Hypothalamus (tissue), 51 donors: ENCODE results near the gene KIAA0753.
"Not testable (repeated sequence)": the region's sequence is repeated elsewhere in the genome, so short reads cannot be mapped to it uniquely, and the experiment has no call there.

Experiments
- DNase-seq, 51 donors: peaks; one replicate each; lab custom pipeline; 2025; lab: John Stamatoyannopoulos, UW

KIAA0753 gene

DNA sequence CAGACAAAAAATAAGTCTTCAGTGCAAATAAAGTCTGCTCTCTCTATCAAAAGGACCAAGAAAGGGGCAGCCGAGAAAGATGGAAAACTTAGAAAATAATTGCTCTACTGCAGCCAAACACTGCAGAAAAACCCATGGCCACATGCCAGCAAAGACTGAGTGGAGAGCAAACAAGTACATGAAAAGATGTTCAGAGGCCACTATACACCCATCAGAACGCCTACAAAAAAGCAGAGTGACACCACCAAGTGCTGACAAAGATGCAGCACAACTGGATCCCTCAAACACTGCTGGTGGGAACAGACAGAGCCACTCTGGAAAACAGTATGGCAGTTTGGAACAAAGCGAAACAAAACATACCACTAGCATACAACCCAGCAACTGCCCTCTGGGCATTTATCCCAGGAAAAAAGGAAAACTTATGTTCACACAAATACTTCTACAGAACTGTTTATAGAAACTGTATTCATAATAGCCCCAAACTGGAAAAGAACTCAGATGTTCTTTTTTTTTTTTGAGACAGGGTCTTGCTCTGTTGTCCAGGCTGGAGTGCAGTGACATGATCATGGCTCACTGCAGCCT, 36.7 kb downstream of the KIAA0753 start:
- peak in 7 of 51 donors; percentile 3 to 16 (median 8) for DNase-seq

DNA sequence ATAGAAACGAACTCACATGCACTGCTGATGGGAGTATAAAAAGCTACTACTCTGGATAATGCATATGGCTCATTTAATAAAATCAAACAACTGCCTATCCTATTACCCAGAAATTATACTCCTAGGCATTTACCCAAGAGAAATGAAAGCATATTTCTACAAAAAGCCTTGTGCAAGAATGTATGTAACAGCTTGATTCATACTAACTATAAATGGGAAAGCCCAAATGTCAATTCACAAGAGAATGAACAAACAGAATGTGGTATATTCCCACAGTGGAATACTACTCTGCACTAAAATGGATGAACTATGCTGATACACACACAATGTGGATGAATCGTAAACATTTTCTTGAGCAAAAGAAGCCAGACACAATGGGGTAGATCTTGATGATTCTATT, 38.4 kb downstream of the KIAA0753 start:
- DNase-seq, result no peak

DNA sequence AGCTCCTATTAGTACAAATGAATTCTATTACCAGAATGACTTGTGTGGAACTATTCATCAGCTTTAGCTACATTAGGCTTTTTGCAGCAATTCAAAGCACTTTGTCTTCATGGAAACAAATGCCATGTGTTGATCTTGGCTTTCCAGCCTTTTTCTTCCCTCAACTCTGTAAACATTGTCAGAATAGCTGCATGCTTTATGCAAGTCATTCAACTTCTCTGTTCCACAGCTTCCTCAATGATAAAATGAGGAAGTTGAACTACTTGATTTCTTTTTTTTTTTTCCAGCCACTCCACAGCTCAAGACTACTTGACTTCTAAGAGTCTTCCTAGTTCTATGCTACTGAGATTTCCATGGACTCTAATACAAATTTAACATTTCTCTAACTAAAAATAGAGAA, 41.1 kb downstream of the KIAA0753 start:
- DNase-seq, result peak in 2 of 51 donors; percentile 2 to 40

DNA sequence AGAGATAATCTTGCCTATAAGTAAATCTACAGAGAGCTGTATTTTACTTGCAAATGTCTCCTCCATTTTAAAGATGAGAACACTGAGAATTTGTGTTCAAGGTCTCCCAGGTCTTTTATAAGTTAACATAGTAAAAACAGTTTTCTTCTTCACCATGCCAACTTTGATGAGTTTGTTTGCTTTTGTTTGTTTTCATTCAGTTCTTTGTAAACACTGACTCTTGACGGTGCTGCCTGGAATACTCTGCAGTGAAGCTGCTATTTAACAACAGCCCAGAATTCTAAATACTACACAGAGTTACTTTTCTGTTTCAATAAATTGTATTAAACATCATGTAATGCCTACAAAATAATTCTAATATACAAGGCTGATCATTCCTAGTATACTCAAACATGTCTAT, 42.8 kb downstream of the KIAA0753 start:
- no peak for DNase-seq

DNA sequence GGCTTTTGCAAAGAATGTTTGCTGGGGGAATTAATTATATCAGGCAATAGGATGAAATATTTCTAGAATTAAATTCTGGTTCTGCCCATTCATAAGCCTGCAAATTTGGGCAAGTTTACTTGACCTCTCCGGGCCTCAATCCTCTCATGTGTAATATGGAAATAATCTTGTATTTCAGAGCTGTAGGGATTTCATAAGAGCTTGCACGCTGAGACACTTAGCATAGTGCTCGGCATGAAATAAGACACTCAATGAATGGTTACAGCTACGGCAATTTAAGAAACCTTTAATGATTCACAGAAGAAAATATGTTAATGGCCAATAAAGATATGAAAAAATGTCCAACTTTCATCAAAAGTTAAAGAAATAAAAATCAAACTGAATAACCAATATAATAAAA, 43.6 kb downstream of the KIAA0753 start:
- DNase-seq, result no peak

DNA sequence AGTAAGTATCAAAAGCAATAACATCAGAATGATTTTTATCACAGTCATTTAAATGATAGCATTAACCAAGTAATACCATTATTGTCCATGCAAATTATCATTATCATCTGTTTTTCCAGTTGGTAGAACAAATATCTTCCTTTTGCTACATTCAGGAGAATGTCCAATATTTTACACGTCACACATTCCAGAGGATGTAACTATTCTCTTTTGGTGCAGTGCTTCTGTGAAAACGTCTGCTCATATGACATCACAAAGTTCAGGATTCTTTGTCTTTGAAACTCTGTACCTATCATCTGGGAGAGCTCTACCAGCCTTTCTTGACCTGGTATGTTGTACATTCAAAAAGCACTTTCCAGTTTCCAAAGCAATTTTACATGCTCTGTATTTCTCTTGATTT, 44.0 kb downstream of the KIAA0753 start:
- no peak for DNase-seq

DNA sequence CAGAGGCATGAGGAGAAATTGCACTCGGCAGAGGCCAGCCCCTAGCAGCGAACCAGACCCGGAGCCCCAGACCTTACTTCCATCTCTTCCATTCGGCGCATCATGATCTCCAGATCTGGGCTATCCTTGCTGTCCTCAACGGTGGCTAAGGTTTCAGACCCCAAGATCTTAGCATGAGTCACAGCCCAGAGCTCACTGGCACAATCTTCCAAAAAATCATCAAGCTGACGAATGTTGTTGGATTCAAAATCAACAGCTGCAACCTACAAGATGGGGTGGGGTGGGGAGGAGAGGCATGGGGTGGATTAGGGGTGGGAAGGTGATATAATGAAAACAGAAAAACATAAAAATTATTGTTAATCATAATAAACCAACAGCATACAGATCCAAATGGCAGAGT, 44.4 kb downstream of the KIAA0753 start:
- DNase-seq, result no peak

DNA sequence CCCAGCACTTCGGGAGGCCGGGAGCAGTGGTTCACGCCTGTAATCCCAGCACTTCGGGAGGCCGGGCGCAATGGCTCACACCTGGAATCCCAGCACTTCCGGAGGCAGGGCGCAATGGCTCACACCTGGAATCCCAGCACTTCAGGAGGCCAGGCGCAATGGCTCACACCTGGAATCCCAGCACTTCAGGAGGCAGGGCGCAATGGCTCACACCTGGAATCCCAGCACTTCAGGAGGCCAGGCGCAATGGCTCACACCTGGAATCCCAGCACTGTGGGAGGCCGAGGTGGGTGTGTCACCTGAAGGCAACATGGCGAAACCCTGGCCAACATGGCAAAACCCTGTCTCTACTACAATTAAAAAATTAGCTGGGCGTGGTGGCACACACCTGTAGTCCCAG, 47.1 kb downstream of the KIAA0753 start:
- DNase-seq, result not testable (repeated sequence)

DNA sequence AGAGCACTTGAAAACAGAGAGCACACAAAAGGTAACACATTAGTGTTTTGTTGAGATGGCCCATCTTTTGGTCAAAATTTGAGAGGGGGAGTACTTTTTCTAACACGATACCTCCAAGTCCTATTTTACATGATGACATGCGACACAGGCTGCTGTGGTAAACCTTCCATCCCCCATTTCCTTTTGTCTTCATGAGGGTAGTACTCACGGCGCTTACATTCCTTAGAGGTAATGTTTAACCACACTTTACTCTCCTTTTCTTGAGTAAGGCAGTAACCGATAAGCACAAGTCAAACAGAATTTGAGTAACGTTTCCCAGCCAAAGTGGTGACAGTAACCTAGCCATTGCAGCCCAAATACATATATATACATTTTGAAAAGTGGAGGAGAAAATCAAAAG, 48.3 kb downstream of the KIAA0753 start:
- no peak for DNase-seq

DNA sequence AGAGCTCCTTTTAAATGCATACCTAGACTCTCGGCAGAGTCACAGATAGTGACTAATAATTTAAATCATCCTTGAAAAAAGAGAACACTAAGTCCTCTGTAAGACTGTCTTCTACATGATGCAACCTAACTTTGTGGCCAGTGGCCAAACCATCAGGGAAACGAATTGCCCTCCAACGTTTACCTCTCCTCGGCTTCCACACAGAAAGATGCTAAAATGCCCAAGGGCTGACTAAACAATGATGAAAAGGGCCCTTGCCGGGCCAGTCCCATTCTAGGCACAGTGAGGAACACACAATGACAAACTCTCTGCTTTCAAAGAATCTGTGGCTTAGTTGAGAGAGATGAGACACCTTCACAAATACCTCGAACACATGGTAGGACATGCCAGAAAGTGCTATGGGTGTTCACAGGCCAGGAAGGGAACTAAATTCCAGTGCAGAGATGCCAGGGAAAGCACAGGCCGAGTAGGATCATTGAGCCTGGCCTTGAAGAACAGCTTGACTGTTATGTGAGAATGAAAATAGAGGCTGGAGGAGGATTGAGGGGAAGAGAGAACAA, 48.8 kb downstream of the KIAA0753 start:
- no peak for DNase-seq

DNA sequence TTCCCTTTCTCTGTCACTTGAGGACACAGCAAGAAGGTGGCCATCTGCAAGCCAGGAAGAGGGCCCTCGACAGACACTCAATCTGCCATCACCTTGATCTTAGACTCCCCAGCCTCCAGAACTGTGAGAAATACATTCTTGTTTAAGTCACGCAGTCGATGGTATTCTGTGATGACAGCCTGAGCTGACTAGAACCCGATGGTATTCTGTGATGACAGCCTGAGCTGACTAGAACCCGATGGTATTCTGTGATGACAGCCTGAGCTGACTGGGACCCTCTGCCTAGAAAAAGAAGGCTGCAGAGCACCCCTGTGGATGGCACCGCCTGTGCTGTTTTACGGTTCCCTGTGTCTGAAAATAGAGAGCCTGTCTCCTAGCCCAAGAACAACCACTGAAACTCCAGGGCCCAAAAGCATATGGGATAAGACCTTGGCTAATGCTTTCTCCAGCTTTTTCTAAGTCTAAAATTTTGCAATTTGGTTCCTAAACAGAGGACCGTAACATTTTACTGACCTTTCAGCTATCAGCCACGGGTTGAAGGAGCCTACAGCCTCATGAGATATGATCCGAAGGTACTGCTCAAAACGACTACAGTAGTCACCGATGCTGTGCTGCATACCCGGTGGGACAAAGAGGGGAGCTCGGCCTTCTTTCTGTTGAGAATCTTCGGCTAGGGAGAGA, 51.1 kb downstream of the KIAA0753 start:
- no peak for DNase-seq

DNA sequence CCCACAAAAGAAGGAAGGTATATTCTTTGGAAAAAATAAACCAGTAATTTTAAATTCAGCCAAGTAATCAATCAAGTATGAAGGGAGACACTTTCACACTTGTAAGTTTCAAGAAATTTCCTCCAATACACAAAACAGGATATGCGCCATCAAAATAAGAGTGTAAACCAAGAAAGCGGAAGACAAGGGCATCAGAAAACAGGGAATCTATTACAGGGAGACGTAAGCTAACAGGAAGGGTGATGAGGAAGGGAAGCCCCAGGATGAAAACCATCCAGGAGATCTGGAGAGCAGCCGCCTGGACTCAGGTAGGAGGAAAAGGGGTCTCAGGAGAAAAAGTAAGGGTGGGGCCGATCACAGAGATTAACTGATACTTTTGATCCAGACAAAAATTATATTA, 52.3 kb downstream of the KIAA0753 start:
- DNase-seq, result no peak

DNA sequence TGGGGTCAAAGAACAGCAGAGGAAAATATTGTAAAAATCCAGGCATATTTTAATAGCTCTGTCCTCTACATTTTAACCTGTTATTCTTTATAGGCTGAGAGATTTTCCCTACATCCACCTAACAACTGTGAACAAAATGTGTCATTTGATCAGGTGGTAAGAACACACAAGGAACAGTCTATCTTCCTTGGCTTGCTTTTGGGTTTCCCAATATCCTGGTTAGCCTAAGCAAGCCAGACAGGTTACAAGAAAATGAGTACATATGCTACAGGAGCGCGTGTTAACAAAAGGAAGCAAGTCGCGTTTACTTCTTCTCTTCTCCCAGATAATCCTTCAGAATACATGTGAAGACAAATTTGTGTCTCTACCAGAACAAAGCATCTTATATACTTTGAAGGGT, 53.2 kb downstream of the KIAA0753 start:
- no peak for DNase-seq

DNA sequence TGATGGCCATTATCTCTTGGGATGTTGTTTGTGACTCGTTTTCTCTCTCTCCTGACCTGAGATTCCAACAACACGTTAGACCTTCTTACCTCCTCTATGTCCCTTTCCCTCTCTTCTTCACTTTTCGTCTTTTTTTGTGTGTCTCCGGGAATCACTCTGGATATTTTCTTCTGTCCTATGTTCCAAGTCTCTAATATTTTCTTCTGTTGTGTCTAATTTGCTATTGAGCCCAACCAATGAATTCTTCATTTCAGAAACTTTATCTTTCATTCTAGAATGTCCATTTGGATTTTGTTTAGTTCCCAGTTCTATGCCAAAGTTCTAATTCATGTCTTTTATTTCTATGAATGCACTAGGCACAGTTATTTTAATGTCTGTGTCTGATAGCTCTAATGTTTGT, 57.1 kb downstream of the KIAA0753 start:
- DNase-seq, result no peak

DNA sequence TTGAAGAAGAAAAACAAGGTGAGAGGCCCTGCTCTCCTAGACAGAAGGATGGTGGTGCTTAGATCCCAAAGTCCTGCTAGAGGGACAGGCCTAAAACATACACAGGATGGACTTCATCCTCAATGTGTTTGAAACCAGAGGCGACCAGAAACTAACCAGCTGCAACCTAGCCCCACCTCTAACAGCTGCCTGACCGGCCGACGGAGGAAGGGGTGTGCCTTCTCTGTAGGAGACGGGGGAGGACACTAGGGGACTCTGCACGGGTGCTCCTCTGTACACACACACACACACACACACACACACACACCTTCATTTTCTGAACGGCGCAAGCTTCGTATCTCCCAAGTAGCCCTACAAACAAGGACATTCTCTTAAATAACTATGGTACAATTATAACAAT, 59.9 kb downstream of the KIAA0753 start:
- no peak for DNase-seq

DNA sequence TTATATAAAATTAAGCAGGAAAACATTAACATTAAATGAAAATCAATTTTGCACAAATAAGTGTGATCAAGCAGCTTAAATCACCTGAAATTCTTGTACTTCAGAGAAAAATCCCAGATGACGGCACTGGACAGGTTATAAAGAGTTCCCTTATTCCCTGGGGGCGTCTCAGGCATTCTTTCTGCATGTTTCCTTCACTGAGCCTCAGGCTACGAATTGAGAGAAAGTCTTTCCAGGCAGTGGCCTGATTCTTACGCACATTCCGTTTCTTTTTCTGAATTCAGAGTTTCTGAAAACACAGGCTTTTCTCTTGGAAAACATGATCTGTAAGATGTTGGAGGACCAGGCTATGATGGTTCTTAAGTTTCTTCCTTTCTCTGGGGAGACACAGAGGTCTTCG, 62.0 kb downstream of the KIAA0753 start:
- DNase-seq, result no peak

DNA sequence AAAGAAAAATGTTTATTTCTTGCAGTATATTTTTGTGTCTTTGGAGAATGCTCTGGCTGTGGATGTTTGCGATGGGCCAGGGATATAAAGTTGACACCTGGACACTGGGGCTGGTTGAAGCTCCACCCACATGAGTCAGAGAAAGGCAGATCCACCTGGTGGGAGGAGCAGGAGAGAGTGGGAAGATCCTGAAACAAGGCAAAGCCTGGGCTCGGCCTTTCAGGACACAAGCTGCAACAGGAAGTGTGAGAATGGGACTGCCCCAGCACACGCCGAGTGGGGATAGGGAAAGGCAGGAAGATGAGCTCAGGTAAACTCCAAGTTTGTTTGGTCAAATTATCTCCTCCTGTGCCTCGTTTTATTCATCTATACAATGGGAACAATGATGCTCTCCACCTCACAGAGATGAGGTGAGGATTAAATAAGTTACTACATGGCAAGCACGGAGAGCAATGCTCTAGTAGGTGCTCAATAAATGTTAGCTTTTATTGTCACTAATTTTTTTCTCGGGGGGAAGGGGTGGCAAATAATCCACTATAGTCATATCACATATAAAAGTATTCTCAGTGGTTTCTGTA, 62.7 kb downstream of the KIAA0753 start:
- DNase-seq, result no peak

DNA sequence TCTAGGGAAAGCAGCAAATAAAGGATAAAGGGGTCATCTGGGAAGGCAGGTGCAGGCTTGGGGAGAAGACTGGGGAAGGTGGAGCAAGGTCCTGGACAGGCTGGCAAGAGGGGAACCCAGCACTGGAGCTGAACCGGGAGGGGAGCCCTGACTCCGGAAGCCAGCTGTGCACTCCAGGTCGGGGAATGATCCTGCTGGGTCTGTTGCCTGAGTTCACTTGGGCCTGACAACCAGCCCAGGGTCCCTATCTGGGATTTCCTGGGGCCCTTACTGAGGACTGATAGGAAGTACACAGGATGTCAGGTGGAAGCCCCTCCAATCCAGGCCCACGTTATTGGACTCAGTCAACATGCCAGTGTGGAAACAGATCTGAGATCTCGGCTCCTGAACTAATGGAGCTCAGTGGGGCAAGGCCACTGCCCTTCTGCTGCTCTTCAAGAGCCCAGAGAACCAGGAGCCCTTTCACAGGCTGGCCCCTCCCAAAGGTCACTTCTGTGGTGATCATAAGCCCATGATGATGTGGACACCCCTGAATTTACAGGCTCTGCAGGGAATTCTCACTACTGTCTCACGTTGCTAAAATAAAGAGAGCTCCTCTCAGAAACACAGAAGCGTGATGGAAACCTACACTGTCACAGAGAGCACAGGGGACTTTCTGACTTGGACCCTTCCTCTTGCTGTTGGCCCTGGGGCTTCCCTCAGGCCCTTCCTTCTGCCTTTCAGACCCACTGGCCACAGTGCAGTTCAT, 64.3 kb downstream of the KIAA0753 start:
- no peak for DNase-seq

DNA sequence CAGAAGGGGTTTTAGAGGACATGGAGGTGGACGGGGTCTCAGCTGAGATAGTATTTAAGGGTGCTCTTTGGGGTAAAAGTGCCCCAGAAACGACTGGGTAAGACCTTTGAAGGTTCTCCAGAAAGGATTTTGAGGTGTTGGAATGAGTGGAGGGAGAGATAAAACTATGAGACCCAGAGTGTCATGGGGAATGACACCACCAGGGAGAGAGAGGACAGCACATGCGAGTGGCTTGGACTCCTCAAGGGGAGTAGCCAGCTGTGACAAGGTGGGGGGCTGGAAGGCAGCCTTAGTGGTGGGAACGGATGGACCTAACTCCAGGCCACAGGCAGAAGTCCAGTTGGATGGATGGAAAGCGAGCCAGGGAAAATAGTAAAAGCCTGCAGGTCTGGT, 64.9 kb downstream of the KIAA0753 start:
- no peak for DNase-seq

DNA sequence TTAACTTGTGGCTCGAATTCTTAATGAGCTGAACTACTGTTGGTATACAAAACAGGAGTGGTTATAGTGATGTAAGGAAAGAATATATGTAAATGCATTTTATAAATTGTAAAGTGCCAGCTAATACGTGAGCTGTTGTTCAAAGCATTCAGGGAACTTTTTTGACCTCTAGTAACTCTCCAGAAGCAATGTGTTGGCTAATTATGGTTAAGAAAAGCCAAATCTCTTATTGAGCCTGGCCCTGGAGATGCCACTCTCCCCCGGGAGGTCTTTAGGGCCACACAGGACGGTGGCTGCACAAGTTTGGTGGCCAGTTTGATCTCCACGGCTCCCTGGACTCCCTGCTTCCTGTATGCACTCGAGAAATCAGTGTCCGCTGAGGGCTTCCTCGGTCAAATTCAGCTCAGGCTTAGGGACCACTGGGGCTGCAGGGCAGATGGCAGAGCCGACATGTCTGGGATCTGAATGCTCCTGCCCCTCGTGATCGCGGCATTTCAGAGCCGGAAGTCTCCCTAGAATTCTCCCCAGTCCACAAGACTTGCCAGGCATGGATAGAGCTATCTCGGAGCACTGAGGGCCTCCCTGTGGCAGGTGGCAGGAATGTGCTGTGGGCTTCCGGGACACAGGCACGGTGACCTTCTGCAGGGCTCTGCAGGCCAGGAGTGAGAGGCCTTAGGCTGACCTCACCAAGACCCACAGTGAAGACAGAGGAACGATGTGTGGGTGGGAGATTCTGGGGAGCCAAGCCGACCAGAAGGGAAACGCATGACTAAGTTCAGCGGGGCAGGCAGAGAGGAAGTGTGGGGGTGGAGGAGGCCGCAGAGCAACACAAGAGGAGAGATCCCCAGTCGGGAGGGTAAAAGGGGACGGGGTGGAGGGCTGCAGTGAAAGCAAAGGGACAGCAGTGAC, 65.6 kb downstream of the KIAA0753 start:
- peak in 7 of 51 donors; percentile 8 to 30 (median 16) for DNase-seq
